ENCODE data around the gene SLC14A1.

The SLC14A1 gene

DNA sequence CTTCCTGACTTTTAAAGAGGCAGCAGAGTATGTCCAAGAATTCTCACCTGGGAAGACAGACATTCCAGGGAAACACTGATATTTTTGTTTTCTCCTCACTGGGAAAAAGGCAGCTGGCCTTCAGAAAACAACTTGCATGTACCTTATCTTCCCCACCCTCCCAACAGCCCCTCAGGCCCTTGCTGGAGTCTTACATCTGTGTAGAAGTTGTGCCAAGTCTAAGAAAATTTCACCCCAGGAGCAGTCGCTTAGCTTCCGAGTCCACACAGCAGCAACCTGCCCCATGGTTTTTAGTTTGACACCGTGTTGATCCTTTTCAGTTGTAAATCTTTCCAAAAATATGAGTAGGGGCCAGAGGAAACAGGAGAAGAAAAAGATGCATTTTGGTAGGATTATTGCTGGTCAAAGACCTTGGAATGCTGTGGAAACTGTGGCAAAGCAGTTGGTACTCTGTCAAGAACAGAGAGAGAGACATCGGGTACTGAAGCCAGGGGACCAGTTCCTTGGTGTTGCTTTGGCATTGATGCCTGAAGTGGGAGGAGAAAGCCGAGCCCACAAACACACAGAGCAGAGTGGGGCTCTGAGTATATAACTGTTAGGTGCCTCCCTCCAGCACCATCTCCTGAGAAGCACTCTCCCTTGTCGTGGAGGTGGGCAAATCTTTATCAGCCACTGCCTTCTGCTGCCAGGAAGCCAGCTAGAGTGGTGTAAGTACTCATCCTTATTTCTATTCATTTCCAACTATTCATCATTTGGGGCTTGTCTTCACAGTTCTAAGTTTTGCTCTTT is at the start of gene SLC14A1:
TSS of gene SLC14A1 (plus strand) at position 615 of the 789 bp plus-strand sequence. CDS start 6,140 bp downstream, outside the sequence.
- no peak for FAIRE-seq

DNA sequence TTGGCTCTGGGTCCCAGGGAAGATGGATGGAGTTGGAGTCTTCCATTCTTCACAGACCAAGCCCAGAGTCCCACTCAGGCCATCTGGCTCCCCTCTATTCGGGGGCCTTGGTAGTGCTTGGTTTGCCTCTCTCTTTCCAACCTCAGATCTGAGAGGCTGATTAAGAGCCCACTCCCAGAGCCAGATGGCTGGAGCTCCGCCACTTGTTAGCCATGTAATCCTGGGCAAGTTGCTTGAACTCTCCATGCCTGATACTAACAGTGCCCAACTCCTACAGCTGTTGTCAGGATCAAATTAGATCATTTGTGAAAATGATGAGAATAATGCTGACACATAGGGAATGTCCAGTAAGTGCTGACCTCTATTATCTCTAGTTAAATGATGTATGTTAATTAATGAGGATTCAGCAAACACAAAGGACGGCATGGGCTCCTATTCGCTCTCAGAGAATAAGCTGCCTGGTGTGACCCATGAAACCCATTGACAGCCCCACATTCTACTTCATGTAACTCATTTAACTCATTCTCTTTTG is 46.6 kb upstream of the SLC14A1 start:
- no peak for FAIRE-seq

DNA sequence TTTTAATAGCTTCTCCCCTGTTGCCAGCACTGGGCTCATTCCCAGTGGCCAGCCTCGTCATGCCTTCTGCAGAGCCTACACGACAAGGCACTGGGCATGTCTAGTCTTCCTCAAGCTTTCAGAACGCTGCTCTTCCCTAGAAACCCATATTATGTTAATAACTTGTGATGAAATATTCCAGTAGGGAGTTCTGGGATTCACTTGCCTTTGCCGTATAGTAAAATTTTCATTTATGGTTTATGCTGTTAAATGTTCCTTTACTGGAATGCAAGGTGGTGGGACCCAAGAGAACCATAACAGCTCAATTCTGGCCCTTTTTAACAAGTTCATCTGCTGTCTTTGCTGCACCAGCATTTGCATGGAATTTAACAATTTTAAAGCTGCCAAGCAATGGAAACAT is 45.5 kb upstream of the SLC14A1 start:
- no peak for FAIRE-seq

DNA sequence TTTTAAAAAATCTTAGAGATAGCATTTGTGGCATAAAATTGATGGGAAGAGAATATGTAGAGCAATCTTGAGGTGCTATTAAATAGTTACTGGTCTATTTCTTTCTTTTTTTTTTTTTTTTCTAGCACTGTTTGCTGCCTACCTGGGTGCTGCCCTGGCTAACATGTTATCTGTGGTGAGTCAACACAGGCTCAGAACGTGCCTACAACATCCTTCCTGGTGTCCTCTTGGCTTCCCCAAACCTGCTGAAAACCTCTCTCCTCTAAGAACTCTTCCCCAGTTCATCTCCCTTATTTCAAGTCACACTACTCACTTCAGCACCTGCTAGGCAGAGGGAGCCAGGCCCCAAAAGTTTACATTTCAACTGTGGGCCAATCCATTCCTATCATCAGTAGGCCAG is 45.1 kb upstream of the SLC14A1 start:
- no peak for FAIRE-seq

DNA sequence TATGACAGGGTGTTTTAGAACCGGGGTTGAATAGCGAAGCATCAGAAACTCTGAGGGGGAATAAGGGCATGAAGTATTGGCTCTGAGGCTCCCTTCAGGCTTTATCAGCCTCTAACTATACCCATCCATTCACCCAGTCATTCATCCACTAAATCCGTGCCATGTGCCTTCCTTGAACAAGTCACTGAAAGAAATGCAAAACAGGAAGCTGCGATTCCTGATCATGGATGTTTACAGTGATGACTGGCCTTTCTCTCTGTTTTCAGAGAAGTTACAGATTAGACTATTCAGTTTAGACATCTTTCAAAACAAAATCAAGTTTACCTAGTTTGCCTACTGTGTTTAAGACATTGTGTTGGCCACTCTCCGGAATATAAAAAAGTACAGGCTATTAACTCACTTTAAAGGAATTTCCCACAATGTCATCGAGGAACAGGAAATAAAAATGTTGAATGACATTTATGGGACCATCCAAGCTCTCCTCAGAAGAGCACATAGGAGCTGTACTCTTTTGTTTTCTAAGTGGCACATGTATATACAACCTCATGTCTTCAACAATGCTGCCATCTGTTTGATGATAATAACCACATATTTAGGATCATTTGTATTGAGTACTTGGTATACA is 43.8 kb upstream of the SLC14A1 start:
- no peak for FAIRE-seq

DNA sequence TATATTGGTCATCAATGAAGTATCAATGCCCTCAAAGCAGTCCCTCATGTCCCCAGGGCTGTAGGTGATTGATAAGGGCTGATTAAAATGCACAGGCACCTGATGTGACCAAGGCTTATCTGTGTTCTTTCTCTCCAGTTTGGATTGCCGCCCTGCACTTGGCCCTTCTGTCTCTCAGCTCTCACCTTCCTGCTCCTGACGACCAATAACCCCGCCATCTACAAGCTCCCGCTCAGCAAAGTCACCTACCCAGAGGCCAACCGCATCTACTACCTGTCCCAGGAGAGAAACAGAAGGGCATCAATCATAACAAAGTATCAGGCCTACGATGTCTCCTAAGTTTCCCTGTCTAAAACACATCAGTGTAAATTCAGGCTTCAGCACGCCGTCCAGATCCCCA is 41.8 kb upstream of the SLC14A1 start:
- FAIRE-seq: no peak

DNA sequence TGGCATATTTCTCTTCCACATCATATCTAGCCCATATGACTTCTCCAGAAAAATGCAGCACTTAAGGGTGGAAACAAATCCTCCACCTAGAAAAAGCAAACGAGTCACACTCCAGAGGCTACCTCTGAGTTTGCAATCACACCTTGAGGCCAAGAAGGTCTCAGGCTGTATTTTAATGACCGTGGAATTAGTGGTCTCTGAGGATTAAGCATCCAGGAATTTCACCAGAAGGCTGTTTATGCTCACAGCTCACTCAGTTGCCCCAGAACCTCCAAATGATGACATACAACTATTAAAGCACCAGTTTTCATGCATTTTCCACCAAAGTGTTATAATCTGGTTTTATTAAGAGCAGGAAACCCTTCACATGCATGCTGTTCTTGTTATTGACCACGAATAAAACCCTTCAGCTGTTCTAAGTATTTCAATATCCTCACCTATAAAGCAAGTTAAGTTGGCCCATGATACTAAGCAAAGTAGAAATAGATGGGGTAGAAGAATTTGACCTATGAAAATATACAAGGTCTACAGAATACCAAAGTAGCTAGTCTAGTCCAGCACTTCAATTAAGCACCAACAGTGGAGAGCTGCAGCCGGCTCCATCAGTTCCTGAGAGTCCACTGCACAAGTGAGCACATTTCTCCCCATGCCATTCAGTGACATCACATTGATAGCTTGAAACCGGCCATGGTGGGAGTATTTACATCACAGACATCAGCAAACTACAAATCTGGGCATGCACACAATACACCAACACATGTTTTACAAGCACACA is 39.5 kb upstream of the SLC14A1 start:
- FAIRE-seq: no peak

DNA sequence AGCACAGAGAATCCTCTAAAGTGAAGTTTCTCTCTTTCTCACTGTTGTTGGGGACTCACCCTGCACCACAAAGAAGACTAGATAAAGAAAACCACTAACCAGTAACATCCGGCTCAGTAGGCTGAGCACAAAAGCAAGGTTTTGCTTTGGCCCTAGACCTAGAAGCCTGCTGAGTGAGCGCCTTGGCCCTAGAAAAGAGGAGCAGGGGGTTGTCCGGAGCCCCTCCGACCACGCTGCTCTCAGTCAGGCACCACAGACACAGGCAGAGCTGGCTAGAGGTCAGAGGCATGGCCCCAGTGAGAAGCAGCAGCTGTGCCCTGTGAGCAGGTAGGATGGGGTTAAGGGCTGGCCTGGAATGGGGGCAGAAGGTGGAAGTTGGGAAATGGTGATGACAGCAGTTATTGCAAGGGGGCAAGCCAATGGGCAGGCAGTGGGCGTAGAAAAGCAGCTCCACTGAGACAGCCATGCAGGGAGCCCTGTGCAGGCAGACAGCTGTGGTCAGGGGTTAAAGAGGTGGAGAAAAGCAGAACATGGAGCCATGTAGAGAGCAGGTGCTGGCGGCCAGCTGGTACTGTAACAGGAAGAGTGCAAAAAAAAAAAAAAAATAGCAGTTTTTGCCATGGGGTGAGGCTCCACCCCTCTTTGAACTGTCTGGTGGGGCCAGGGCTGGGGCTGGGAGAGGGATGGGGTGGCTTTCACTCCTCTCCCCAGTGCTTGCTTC is 36.9 kb upstream of the SLC14A1 start:
- no peak for FAIRE-seq

DNA sequence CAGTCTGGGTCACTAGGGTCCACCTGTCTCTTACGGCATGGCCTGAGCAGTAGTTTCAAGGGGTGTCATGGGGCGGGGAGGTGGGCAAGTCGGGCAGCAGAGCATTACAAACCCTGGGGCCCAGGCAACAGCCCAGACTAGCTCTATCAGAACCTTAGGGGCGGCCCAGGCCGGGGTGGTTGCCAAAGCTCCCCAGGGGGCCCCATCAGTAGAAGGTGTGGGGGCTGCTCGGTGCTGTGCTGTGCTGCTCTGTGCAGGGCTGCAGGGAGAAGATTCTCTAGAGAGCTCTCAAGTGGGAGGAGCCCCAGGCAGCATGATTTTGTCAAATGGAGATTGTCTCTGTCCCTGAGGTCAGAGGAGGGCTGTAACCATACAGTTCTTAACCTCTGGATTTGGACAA is 36.4 kb upstream of the SLC14A1 start:
- no peak for FAIRE-seq

DNA sequence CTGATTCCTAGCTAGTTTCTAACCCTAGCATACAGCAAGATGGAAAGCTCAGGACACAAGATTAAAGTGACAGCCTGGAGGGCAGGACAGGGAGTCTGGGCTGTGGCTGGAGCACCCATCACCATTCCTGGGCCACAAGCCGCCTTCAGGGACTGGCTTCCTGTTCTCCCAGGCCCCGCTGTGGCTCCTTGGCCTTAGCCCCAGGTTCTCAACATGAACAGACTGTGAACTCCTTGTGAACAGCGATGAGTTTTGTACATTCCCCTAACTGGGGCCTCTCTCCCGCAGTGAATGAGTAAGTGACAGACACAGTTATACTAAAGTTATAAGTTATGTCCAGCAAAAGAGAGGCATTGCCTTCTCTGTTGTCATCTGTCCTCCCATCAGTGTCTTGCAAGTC is 35.9 kb upstream of the SLC14A1 start:
- no peak for FAIRE-seq

DNA sequence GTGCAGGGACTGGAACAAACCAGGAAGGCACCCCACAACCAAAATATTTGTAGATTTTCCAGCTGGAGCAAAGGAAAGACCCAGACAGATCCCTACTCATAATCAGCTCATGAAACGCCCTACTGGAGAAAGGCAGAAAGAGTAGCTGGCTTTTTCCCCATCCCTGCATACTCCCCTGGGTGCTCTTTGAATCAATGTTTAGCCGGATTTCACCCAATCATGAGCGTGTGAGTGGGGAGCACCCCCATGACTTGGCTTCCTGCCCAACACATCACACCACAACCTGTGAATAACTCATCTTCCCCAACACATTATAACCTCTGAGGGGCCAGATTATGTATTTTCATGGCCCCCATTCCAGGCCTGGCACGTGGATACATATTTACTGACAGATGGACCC is 35.1 kb upstream of the SLC14A1 start:
- FAIRE-seq: no peak

DNA sequence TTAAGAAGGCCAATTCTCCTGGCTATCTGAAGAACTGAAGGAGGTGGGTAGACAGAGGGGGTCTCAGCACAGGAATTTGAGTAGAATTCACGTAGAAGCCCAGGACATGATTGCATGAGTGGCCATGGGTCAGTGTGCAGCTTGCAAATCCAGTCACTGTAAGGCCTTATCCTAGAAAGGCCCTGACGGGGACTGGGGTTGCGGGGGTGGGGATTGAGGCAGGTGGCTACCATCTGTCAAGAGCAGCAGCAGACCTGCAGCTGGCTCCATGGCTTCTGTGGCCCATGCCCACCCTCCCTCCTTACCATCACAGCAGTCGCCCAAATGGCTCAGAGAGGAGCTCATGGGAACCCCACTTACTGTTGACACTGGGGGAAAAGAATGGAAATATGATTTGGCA is 34.6 kb upstream of the SLC14A1 start:
- FAIRE-seq: no peak

DNA sequence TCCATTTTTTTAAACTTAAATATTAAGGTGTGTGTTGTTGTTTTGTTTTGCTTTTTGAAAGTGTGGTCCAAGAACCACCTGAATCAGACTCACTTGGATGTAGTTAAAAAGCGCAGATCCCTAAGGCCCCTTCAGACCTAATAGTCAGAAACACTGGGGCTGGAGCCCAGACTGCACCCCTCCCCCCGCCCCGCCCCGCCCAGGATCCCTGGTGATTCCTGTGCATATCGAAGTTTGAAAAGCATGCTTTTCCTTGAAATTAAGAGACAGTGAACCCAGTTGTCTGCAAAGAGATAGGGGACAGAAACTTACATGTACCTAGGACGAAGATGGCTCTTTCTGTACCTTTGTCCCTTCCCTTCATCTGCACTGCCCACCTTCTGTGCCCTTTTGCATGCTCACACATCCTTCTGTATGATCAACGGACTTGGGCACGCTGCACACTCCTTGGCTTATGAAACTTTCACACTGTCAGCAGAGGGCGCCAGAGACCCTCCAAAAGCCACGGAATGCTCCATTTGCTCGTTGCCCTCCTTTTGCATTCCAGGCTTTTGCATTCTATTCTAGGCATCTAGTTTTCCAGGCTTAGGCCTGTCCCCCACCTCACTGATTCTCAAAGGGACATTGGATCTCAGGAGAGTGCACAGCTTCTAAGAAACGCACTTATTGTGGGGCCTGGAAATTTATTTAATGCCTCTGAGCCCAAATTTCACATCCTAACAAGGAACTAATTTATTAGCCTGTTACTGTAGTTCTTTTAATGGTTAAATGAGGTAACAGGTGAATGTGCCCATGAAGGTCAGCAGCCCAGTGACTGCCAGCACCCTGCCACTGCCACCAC is 32.8 kb upstream of the SLC14A1 start:
- no peak for FAIRE-seq

DNA sequence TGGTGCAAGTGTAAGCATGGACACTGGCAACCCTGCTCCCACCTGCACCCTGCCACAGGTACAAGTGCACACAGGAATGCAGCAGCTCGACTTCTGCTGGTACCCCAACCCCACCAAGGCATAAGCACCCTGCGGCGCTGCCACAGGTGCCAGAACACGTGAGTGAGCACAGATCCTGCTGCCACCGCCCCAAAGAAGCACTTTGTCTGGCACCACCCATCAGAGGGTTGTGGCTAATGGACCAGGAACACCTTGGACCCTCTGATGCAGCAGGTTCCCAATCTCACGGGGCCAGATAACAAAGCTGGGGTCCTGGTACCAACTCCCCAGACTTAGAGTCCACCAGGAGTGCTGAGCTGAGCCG is 32.2 kb upstream of the SLC14A1 start:
- no peak for FAIRE-seq

DNA sequence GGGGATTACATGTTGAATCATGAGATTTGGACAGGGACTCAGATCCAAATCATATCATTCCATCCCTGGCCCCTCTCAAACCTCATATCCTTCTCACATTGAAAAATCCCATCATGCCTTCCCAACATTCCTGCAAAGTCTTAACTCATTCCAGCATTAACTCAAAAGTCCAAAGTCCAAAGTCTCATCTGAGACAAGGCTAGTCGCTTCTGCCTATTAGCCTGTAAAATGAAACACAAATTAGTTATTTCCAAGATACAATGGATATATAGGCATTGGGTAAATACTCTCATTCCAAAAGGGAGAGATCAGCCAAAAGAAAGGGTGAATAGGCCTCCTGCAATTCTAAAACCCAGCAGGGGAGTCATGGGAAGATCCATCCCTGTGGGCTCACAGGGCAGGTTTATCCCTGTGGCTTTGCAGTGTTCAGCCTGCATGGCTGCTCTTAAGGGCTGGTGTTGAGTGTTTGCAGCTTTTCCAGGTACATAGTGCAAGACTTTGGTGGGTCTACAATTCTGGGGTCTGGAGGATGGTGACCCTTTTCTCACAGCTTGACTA is 21.2 kb upstream of the SLC14A1 start:
- FAIRE-seq: no peak

DNA sequence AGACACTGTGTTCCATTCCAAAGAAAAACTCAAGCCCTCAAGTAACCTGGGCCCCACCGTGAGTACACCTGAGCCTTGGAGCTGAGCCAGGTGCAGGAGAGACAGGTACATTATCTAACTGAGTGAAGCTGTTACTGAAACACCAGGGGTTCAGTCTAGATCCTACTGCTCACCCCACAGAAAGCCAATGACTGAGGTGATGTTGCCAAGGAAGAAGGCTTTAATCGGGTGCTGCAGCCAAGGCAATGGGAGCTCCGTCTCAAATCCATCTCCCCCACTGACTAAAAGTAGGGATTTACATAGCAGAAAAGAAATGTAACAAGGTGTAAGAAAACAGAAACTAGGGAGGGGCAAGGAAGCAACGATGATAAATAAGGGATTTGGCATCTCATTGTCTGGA is 15.2 kb upstream of the SLC14A1 start:
- FAIRE-seq: no peak

DNA sequence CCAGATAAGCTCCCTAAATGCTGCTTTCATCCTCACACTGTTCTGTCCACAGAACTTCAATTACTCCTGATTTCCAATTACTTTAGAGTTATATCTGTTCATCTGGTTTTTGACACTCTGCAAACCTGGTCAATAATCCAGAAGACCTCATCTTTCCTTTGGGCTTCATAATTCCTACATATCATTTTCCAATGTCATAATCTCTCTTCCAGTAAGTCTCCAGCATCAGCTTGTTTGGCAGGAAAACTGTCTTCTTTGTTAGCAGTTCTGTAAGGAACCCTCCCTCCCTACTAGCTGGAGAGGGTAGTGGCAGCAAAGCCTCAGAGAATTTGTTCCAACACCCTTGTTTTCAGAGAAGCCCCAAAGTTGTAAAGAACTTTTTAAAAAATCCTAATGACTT is 11.9 kb upstream of the SLC14A1 start:
- no peak for FAIRE-seq

DNA sequence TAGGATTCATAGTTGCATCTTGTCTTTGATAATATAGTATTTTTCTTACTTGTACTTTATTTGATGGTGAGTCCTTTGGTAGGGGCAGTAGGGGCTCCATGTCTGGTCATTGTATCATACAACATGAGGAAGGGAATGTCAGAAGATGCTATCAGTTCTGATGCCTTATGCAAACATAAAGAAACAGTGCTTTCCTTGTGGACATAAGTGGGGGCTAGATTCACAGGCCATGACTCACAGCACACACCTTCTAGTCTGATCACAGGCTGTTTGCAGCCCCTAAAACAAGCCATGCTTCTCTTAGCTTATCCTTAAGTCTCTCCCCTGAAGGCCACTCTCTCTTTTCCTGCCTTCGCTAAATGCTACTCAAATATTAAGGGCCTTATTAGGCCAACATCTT is 10.7 kb upstream of the SLC14A1 start:
- FAIRE-seq: no peak

DNA sequence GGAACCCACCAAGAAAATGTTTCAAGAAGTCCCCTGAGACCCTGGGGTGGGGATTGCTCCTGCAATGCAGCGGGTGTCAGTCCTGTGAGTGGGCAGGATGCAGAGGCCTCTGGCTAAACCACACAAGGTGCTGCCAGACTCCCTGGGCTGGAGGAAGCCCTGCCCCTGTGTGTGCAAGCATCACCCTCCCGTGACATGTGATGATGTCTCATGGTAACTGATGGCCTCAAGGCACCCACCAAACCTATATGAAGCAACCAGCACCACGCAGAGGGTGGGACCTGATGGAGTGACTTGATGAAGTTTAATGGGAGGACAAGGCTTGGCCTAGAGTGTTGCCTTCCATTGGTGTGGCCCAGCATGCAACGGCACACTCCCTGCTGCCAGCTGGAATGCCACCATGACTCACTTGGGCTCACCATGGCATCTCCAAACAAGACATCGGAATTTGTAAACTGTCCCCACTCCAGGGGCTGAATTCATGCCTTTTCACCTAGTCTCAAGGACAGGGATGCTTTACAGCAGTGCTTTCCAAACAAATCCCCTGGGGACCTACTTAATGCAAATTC is 8.7 kb upstream of the SLC14A1 start:
- FAIRE-seq: no peak

DNA sequence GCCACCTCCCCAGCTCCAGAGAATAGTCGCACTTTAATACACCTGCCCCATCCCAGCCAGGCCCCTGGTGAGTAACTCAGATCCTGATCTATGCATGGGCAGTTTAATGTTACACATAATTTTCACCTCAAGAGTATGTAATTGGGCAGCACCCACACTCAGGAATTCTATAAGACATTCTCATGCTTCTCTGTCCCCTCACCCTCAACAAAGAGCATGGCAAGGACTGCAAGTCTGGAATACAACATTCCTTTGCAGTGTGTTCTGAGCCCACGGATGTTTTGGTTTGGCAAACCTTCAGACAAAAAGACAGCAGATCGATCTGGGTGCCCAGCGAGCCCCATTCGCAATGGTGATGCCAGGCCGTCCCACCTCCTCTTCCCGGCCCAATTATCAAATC is 4.9 kb upstream of the SLC14A1 start:
- no peak for FAIRE-seq

DNA sequence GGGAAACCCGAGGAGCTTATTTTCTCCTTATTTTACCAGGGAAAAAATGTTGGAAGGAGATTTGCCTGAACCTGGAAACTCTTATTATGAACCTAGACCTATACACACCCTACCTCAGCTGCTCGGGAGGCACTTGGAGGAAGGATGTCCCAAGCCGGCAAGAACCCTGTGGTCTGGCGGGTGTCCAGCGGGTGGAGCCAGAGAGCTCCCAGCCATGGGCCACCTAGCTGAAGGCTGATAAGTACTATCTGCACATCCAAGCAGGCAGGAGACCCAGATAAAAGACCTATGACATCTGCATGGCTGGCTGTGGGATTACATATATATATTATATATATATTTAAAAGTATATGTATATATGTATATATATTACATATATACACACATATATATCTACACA is 1.1 kb upstream of the SLC14A1 start:
- FAIRE-seq: no peak
